HCT116 (cell line): ENCODE measurements around the gene AUTS2.

ENCODE experiments used
- CTCF ChIP-seq, 3 experiments: fragments of 200-600 bp in 1 of 3; sonication (generic) in 1 of 3; IDR thresholded peaks in 2 of 3; conservative IDR thresholded peaks in 1 of 3; 2 replicates each; pipeline ENCODE4 v1.5.1; 2012 to 2017; ENCODE audit warnings: low read depth in 2 of 3, low read length in 2 of 3, antibody characterized with exemption in 1 of 3, borderline replicate concordance in 1 of 3, control low read depth in 1 of 3, mild to moderate bottlenecking in 1 of 3, mixed read lengths in 1 of 3, mixed run types in 1 of 3, moderate library complexity in 1 of 3; ENCODE audit not compliant: insufficient read depth in 1 of 3
- EGR1 ChIP-seq: IDR thresholded peaks from 2 replicates; pipeline ENCODE4 v1.6.1; 2012; ENCODE audit warnings: low read depth
- EZH2phosphoT487 ChIP-seq: fragments of 200-600 bp; IDR thresholded peaks from 2 replicates; pipeline ENCODE4 v1.6.1; 2018; ENCODE audit warnings: antibody characterized with exemption, borderline replicate concordance
- JUND ChIP-seq: IDR thresholded peaks from 2 replicates; pipeline ENCODE4 v1.6.1; 2012
- POLR2AphosphoS5 ChIP-seq: IDR thresholded peaks from 2 replicates; pipeline ENCODE4 v1.6.1; 2011; ENCODE audit warnings: mild to moderate bottlenecking, low read depth, low read length, moderate library complexity
- SIN3A ChIP-seq: IDR thresholded peaks from 2 replicates; pipeline ENCODE4 v1.6.1; 2012; ENCODE audit warnings: low read depth
- YY1 ChIP-seq: IDR thresholded peaks from 2 replicates; pipeline ENCODE4 v1.6.1; 2011; ENCODE audit warnings: low read length, low read depth, moderate library complexity, mild to moderate bottlenecking; ENCODE audit not compliant: insufficient replicate concordance; ENCODE audit errors: extremely low read depth
- TF ChIP-seq, protein P1 (sequence below): IDR thresholded peaks from 2 replicates; pipeline ENCODE4 v1.6.1; 2012

DNA sequence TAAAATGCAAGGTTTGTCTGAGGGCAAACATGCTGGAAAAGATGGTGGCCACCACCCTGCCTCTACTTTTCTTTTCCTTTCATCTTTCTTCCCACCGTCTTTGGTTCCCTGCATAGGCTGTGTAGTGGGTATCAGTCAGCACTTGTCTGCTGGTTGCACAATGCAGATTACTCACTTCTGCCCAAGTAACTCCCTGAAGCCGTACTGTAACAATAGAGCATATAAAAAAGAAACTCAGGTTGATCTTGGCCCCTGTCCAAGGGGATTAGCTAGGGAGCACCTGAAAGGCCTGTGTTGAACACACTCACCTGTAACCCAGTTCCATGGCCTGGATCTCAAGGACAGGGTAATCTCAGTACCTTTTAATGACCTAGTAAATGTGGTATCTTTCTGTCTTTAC is 1000.7 kb downstream of the AUTS2 start:
- TF ChIP-seq CTCF (IDR thresholded peaks at IDR 0.05 in 2 of 3, conservative IDR thresholded peaks at IDR 0.05 in 1 of 3; ENCODE audit: borderline replicate concordance in 1 of 3, insufficient read depth in 1 of 3, low read depth in 2 of 3, low read length in 2 of 3) (no peak), YY1 (no peak), SIN3A (no peak), EGR1 (no peak), POLR2AphosphoS5 (no peak), EZH2phosphoT487 (no peak), JUND (no peak)
- TF ChIP-seq, protein P1, sequence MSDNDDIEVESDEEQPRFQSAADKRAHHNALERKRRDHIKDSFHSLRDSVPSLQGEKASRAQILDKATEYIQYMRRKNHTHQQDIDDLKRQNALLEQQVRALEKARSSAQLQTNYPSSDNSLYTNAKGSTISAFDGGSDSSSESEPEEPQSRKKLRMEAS: no peak
